Measurements from ENCODE around the gene KLHL14.

DNA sequence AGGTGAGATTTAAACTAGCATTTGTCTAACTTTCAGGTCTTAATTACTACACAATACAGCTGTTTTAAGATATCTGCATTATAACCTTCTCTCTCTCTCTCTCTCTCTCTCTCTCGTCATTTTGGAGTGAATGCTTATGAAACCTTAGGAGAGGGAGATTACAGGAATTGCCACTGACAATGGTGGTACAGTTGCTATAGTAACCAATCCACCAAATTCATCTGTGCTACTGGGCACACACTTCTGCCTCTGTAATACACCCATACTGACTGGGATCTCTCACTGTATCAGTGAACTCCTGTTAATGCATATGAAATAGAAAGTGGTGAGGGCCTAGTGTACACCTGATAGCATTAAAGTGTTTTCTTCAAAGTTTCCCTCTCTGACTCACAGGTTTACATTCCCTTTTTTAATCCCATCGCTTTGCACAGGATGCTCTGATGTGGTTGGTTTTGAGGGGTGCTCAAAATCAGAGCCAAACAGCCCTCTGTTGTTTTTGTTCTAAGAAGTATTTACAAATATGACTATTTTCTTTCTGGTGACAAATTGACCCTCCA is 13.1 kb downstream of the KLHL14 start:
- TF ChIP-seq, protein P1, sequence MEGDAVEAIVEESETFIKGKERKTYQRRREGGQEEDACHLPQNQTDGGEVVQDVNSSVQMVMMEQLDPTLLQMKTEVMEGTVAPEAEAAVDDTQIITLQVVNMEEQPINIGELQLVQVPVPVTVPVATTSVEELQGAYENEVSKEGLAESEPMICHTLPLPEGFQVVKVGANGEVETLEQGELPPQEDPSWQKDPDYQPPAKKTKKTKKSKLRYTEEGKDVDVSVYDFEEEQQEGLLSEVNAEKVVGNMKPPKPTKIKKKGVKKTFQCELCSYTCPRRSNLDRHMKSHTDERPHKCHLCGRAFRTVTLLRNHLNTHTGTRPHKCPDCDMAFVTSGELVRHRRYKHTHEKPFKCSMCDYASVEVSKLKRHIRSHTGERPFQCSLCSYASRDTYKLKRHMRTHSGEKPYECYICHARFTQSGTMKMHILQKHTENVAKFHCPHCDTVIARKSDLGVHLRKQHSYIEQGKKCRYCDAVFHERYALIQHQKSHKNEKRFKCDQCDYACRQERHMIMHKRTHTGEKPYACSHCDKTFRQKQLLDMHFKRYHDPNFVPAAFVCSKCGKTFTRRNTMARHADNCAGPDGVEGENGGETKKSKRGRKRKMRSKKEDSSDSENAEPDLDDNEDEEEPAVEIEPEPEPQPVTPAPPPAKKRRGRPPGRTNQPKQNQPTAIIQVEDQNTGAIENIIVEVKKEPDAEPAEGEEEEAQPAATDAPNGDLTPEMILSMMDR (IDR thresholded peaks at IDR 0.05): no peak
- TF ChIP-seq TCF7L2 (IDR thresholded peaks at IDR 0.05; ENCODE audit: low read depth, low read length) (no peak), POLR2AphosphoS5 (IDR thresholded peaks at IDR 0.05; ENCODE audit: low read depth, low read length) (no peak)
